Motor neuron (in vitro differentiated cells): ENCODE results near the gene OSBPL10. TPM values are rescaled to one million over a fixed set of nuclear protein-coding genes. Genes with fewer than 3 reads are reported as not detected.

Experiments
- ATAC-seq, 8 experiments: fragments of 200-7000 bp; cut with Tn5 transposase; replicated peaks in 6 of 8; 2 replicates each; pipeline ENCODE4 v1.8.0; 2021; ENCODE audit warnings: mild to moderate bottlenecking in 8 of 8, moderate library complexity in 8 of 8
- H3K27ac ChIP-seq, 2 donors: fragments of 250-450 bp; sonication (Bioruptor Pico); 2 replicates each; pipeline ENCODE4 v1.9.0; 2021; ENCODE audit warnings: antibody characterized with exemption in 2 of 2, mild to moderate bottlenecking in 2 of 2, moderate library complexity in 1 of 2
- H3K4me1 ChIP-seq, 2 donors: fragments of 250-450 bp; sonication (Bioruptor Pico); replicated peaks in 1 of 2; 2 replicates each; pipeline ENCODE4 v1.6.1; 2021; ENCODE audit warnings: antibody characterized with exemption in 2 of 2, mild to moderate bottlenecking in 2 of 2, moderate library complexity in 1 of 2
- H3K4me3 ChIP-seq, 5 donors: fragments of 250-450 bp; sonication (Bioruptor Pico); 2 replicates each; pipeline ENCODE4 v1.9.0; 2021; ENCODE audit warnings: antibody characterized with exemption in 5 of 5, mild to moderate bottlenecking in 5 of 5, moderate library complexity in 4 of 5
- WGBS, 10 experiments: fragments of 450-650 bp; shearing (Covaris generic); methylation state at CpG; one replicate each; pipeline ENCODE4 v1.0.0; 2022; 5-methylcytosine and 5-hydroxymethylcytosine counted together
- in situ Hi-C, 9 experiments: fragments of 400-800 bp; cut with MboI; loops; one replicate each; pipeline ENCODE4 v1.15.0; 2021; ENCODE audit warnings: low sequenced_read_pairs in 9 of 9, low pct_unique_long_range_greater_than_20kb in 2 of 9; ENCODE audit not compliant: unreplicated experiment in 9 of 9
- total RNA-seq, 8 experiments: library from RNA; unstranded; fragments of 300-600 nt; gene quantifications; 2 replicates each; pipeline versions ENCODE4 v1.2.3 to v1.2.4, GENCODE V29; 2022

Gene OSBPL10
- total RNA-seq, 8 experiments from 2014 or later: 1.9 to 35.0 (median 2.9) TPM

- Histone ChIP-seq H3K27ac (no peak overlapping the region), H3K4me3 (no peak overlapping the region), H3K4me1 (peaks cover 0 to 9% of the 10 kb centered on the region in 2 donors)
- no peak for ATAC-seq
- in situ Hi-C loops: loop anchor here in 1 of 9 experiments (25.0 kb wide), 1 partner anchor 405 kb away; no protein-coding TSS in a partner anchor
- 65 to 100% (median 92%) methylated on average over 1 to 2 of the region's 2 CpGs for WGBS, 10 experiments
Measured at GRCh38 chr3:31967592-31967991, 13.5 kb downstream of the OSBPL10 start.

GRCh38 chr3:31966978-31967591 lies 14.0 kb downstream of the OSBPL10 start:
- ATAC-seq: no peak
- 60 to 100% (median 91%) methylated on average over 1 to 4 of the region's 4 CpGs; no CpG with 5 or more reads in 2 of the 10 experiments for WGBS, 10 experiments
- H3K4me1 ChIP-seq: peaks cover 0 to 9% of the 10 kb centered on the region in 2 donors
- H3K4me3 ChIP-seq: no peak overlapping the region
- no peak overlapping the region for H3K27ac ChIP-seq
- in situ Hi-C loops: loop anchor here in 1 of 9 experiments (25.0 kb wide), 1 partner anchor 405 kb away; no protein-coding TSS in a partner anchor

- 60 to 100% (median 83%) methylated on average over 1 to 2 of the region's 2 CpGs; no CpG with 5 or more reads in 4 of the 10 experiments for WGBS, 10 experiments
- ATAC-seq: no peak
- no peak overlapping the region for H3K4me3 ChIP-seq
- no peak overlapping the region for H3K27ac ChIP-seq
- H3K4me1 ChIP-seq: peaks cover 16 to 21% of the 10 kb centered on the region in 2 donors
- in situ Hi-C loops: loop anchor here in 1 of 9 experiments (25.0 kb wide), 1 partner anchor 401 kb away; no protein-coding TSS in a partner anchor
Measured at GRCh38 chr3:31962801-31963205, 18.3 kb downstream of the OSBPL10 start.

- H3K4me1 ChIP-seq: peaks cover 16 to 21% of the 10 kb centered on the region in 2 donors
- WGBS, 10 experiments: 38 to 70% (median 50%) methylated on average over 2 to 4 of the region's 4 CpGs; no CpG with 5 or more reads in 1 of the 10 experiments
- in situ Hi-C loops: loop anchor here in 1 of 9 experiments (25.0 kb wide), 1 partner anchor 399 kb away; no protein-coding TSS in a partner anchor
- no peak overlapping the region for H3K27ac ChIP-seq
- peak in 1 of 8 experiments; percentile 5 for ATAC-seq
- H3K4me3 ChIP-seq: no peak overlapping the region
Measured at GRCh38 chr3:31960793-31961431, 20.1 kb downstream of the OSBPL10 start.

GRCh38 chr3:31959951-31960792 lies 20.9 kb downstream of the OSBPL10 start:
- peaks cover 16 to 21% of the 10 kb centered on the region in 2 donors for H3K4me1 ChIP-seq
- in situ Hi-C loops: loop anchor here in 1 of 9 experiments (25.0 kb wide), 1 partner anchor 398 kb away; no protein-coding TSS in a partner anchor
- ATAC-seq: peak in 6 of 8 experiments; percentile 79 to 92 (median 86)
- no peak overlapping the region for H3K4me3 ChIP-seq
- peak overlapping the region in 1 of 2 donors; percentile 59 for H3K27ac ChIP-seq
- 10 to 65% (median 31%) methylated on average over 1 to 6 of the region's 7 CpGs; no CpG with 5 or more reads in 2 of the 10 experiments for WGBS, 10 experiments

- ATAC-seq: no peak
- in situ Hi-C loops: loop anchor here in 1 of 9 experiments (25.0 kb wide), 1 partner anchor 397 kb away; no protein-coding TSS in a partner anchor
- peaks cover 16 to 21% of the 10 kb centered on the region in 2 donors for H3K4me1 ChIP-seq
- WGBS, 10 experiments: 71 to 100% (median 85%) methylated on average over 1 to 2 of the region's 2 CpGs; no CpG with 5 or more reads in 2 of the 10 experiments
- H3K4me3 ChIP-seq: no peak overlapping the region
- H3K27ac ChIP-seq: no peak overlapping the region
Measured at GRCh38 chr3:31959251-31959650, 21.8 kb downstream of the OSBPL10 start.

GRCh38 chr3:31958701-31959152 lies 22.3 kb downstream of the OSBPL10 start:
- ATAC-seq: peak in 2 of 8 experiments; percentile 18 to 43
- no peak overlapping the region for H3K4me3 ChIP-seq
- no peak overlapping the region for H3K27ac ChIP-seq
- in situ Hi-C loops: loop anchor here in 1 of 9 experiments (25.0 kb wide), 1 partner anchor 396 kb away; no protein-coding TSS in a partner anchor
- peaks cover 16 to 21% of the 10 kb centered on the region in 2 donors for H3K4me1 ChIP-seq
- 48 to 93% (median 59%) methylated on average over 1 to 3 of the region's 3 CpGs; no CpG with 5 or more reads in 2 of the 10 experiments for WGBS, 10 experiments

GRCh38 chr3:31957106-31957505 lies 24.0 kb downstream of the OSBPL10 start:
- H3K4me1 ChIP-seq: peaks cover 16 to 21% of the 10 kb centered on the region in 2 donors
- WGBS, 10 experiments: 67 to 100% (median 93%) methylated on average over 1 to 3 of the region's 3 CpGs
- no peak for ATAC-seq
- H3K4me3 ChIP-seq: no peak overlapping the region
- in situ Hi-C loops: loop anchor here in 1 of 9 experiments (25.0 kb wide), 1 partner anchor 395 kb away; no protein-coding TSS in a partner anchor
- H3K27ac ChIP-seq: no peak overlapping the region

GRCh38 chr3:31955581-31955980 lies 25.5 kb downstream of the OSBPL10 start:
- Histone ChIP-seq H3K4me1 (peaks cover 15% of the 10 kb centered on the region in 2 donors), H3K27ac (no peak overlapping the region), H3K4me3 (no peak overlapping the region)
- ATAC-seq: no peak
- in situ Hi-C loops: loop anchor here in 1 of 9 experiments (25.0 kb wide), 1 partner anchor 393 kb away; no protein-coding TSS in a partner anchor

- no peak overlapping the region for H3K27ac ChIP-seq
- 60 to 100% (median 81%) methylated on average over 1 to 2 of the region's 2 CpGs; no CpG with 5 or more reads in 2 of the 10 experiments for WGBS, 10 experiments
- no peak for ATAC-seq
- no peak overlapping the region for H3K4me3 ChIP-seq
- in situ Hi-C loops: loop anchor here in 1 of 9 experiments (25.0 kb wide), 1 partner anchor 391 kb away; no protein-coding TSS in a partner anchor
- H3K4me1 ChIP-seq: peaks cover 3 to 5% of the 10 kb centered on the region in 2 donors
Measured at GRCh38 chr3:31953636-31954035, 27.4 kb downstream of the OSBPL10 start.

- in situ Hi-C loops: loop anchor here in 1 of 9 experiments (25.0 kb wide), 1 partner anchor 391 kb away; no protein-coding TSS in a partner anchor
- ATAC-seq: no peak
- 60 to 100% (median 78%) methylated on average over 1 to 7 of the region's 7 CpGs; no CpG with 5 or more reads in 5 of the 10 experiments for WGBS, 10 experiments
- Histone ChIP-seq H3K4me1 (no peaks in the 10 kb centered on the region), H3K27ac (no peak overlapping the region), H3K4me3 (no peak overlapping the region)
Measured at GRCh38 chr3:31953091-31953490, 28.0 kb downstream of the OSBPL10 start.

GRCh38 chr3:31952205-31952604 lies 28.9 kb downstream of the OSBPL10 start:
- Histone ChIP-seq H3K4me3 (no peak overlapping the region), H3K27ac (no peak overlapping the region), H3K4me1 (no peaks in the 10 kb centered on the region)
- peak in 1 of 8 experiments; percentile 30 for ATAC-seq
- WGBS, 10 experiments: 73 to 94% (median 89%) methylated on average over 4 of the region's 4 CpGs; no CpG with 5 or more reads in 6 of the 10 experiments
- in situ Hi-C loops: loop anchor here in 1 of 9 experiments (25.0 kb wide), 1 partner anchor 390 kb away; no protein-coding TSS in a partner anchor
